GM12878 (cell line): ENCODE measurements around the gene AGRN. TPM values are rescaled to one million over a fixed set of nuclear protein-coding genes. Genes with fewer than 3 reads are reported as not detected.

Source experiments
- ATAC-seq: fragments of 200-7000 bp; cut with Tn5 transposase; 3 replicates; pipeline ENCODE4 v1.9.1; 2020; ENCODE audit warnings: mild to moderate bottlenecking, moderate library complexity
- BruUV-seq: library from RNA; stranded (reverse); fragments of 400-500 nt; replicated peaks from 2 replicates; lab custom pipeline; 2021; lab: Mats Ljungman, UMichigan
- CTCF ChIA-PET: fragments of 300-600 bp; sonication (Branson Sonifier 250); formaldehyde crosslinking; extraction: SDS; loops from one replicate; lab custom pipeline; 2021; ENCODE audit warnings: inconsistent platforms; lab: Yijun Ruan, JAX
- POLR2A ChIA-PET: fragments of 350-600 bp; formaldehyde crosslinking; extraction: SDS; loops from one replicate; lab custom pipeline; 2021; ENCODE audit warnings: inconsistent platforms; lab: Charles Lee
- RAD21 ChIA-PET: fragments of 300-600 bp; sonication (Branson Sonifier 250); formaldehyde crosslinking; loops from one replicate; lab custom pipeline; 2023; ENCODE audit warnings: antibody characterized with exemption; ENCODE audit not compliant: unreplicated experiment; lab: Charles Lee
- SMC1A ChIA-PET: fragments of 300-600 bp; sonication (Branson Sonifier 250); formaldehyde crosslinking; loops from one replicate; lab custom pipeline; 2023; ENCODE audit not compliant: unreplicated experiment, uncharacterized antibody; lab: Charles Lee
- DNase-seq: peaks from one replicate; pipeline ENCODE4 v3.0.0-alpha.2; 2011; ENCODE audit warnings: low read depth, low spot score
- FAIRE-seq: peaks from 3 replicates; lab custom pipeline; 2011; peaks lifted over from hg19 to GRCh38; lab: Jason Lieb, UNC
- H2AFZ ChIP-seq: 2 replicates; pipeline ENCODE4 v1.6.0; 2011; ENCODE audit warnings: low read depth, low read length, control low read depth; ENCODE audit not compliant: control insufficient read depth
- H3K27ac ChIP-seq: 2 replicates; pipeline ENCODE4 v1.5.1; 2011; ENCODE audit warnings: control low read depth; ENCODE audit not compliant: control insufficient read depth, insufficient read depth
- H3K27me3 ChIP-seq, 2 experiments: replicated peaks in 1 of 2; 2 replicates each; pipeline versions ENCODE4 v1.6.0 to v1.6.1; 2011; ENCODE audit warnings: low read length in 1 of 2; ENCODE audit not compliant: control insufficient read depth in 2 of 2, insufficient read depth in 2 of 2
- H3K36me3 ChIP-seq, 2 experiments: 2 replicates each; pipeline ENCODE4 v1.5.1; 2011; ENCODE audit warnings: low read length in 1 of 2; ENCODE audit not compliant: control insufficient read depth in 2 of 2, insufficient read depth in 2 of 2
- H3K4me1 ChIP-seq: 2 replicates; pipeline ENCODE4 v1.6.1; 2011; ENCODE audit warnings: mild to moderate bottlenecking, low read length, moderate library complexity, mixed read lengths; ENCODE audit not compliant: control insufficient read depth, insufficient read depth
- H3K4me2 ChIP-seq: 2 replicates; pipeline ENCODE4 v1.6.0; 2011; ENCODE audit warnings: control low read depth; ENCODE audit not compliant: control insufficient read depth, insufficient read depth
- H3K4me3 ChIP-seq: fragments of 200-600 bp; sonication (generic); 2 replicates; pipeline ENCODE4 v1.5.1; 2016
- H3K79me2 ChIP-seq: 2 replicates; pipeline ENCODE4 v1.6.0; 2011; ENCODE audit warnings: low read length; ENCODE audit not compliant: control insufficient read depth, insufficient read depth
- H3K9ac ChIP-seq: 2 replicates; pipeline ENCODE4 v1.8.0; 2011; ENCODE audit warnings: low read length, control low read depth, mixed read lengths; ENCODE audit not compliant: control insufficient read depth, insufficient read depth
- H3K9me3 ChIP-seq: replicated peaks from 3 replicates; pipeline ENCODE4 v1.5.1; 2011; ENCODE audit warnings: mild to moderate bottlenecking, low read length; ENCODE audit not compliant: control insufficient read depth, insufficient read depth
- H4K20me1 ChIP-seq: 2 replicates; pipeline ENCODE4 v1.6.0; 2011; ENCODE audit not compliant: control insufficient read depth, insufficient read depth
- FOXK2 ChIP-seq: fragments of 450-650 bp; IDR thresholded peaks from 2 replicates; pipeline ENCODE4 v1.6.1; 2017; ENCODE audit warnings: mild to moderate bottlenecking, moderate library complexity
- HDAC6 ChIP-seq: fragments of 200-600 bp; sonication (generic); IDR thresholded peaks from one replicate; pipeline ENCODE4 v1.8.0; 2017; ENCODE audit warnings: antibody characterized with exemption; ENCODE audit not compliant: unreplicated experiment
- KLF5 ChIP-seq: fragments of 450-650 bp; IDR thresholded peaks from 2 replicates; pipeline ENCODE4 v1.6.1; 2014; ENCODE audit warnings: mild to moderate bottlenecking; ENCODE audit not compliant: partially characterized antibody
- MEF2B ChIP-seq: fragments of 450-650 bp; IDR thresholded peaks from 2 replicates; pipeline ENCODE4 v1.6.1; 2018; ENCODE audit warnings: mild to moderate bottlenecking, moderate library complexity; ENCODE audit not compliant: partially characterized antibody, poor library complexity, severe bottlenecking
- RAD21 ChIP-seq: IDR thresholded peaks from 2 replicates; pipeline ENCODE4 v1.6.1; 2011; ENCODE audit warnings: mild to moderate bottlenecking, low read depth, low read length, moderate library complexity; ENCODE audit not compliant: insufficient read depth
- ZNF384 ChIP-seq: IDR thresholded peaks from 2 replicates; pipeline ENCODE4 v1.6.1; 2012; ENCODE audit warnings: low read depth, mild to moderate bottlenecking, low read length, improper control_type of control experiment, borderline replicate concordance
- WGBS: methylation state at CpG from one replicate; pipeline ENCODE4 v1.1.6; 2016; ENCODE audit warnings: low lambda C conversion rate; ENCODE audit not compliant: insufficient replicate concordance, insufficient coverage; ENCODE audit errors: missing lambda C conversion rate; 5-methylcytosine and 5-hydroxymethylcytosine counted together
- in situ Hi-C: fragments of 300-500 bp; cut with MboI; formaldehyde crosslinking; loops from 9 replicates; pipeline ENCODE4 v1.14.3; 2018; ENCODE audit warnings: mixed read lengths
- intact Hi-C: fragments of 100-400 bp; cut with micrococcal nuclease; formaldehyde crosslinking; loops from one replicate; pipeline ENCODE4 v1.14.2; 2022; ENCODE audit not compliant: unreplicated experiment
- polyA plus RNA-seq, 11 experiments: library from polyadenylated mRNA; depleted of rRNA in 4 of 11; unstranded in 6 of 11; stranded (reverse) in 5 of 11; fragments of >200 nt; fragmentation: Nextera tagmentation in 4 of 11; fragmentation: Illumina TruSeq in 1 of 11; extraction: Ambion mirVana in 4 of 11; extraction: Trizol in 1 of 11; gene quantifications; 1 replicate in 1 of 11; 2 replicates in 10 of 11; pipeline versions ENCODE4 v1.2.1 to v1.2.3, GENCODE V29; 2011 to 2016; ENCODE audit warnings: inconsistent platforms in 2 of 11, missing spikeins in 2 of 11, low read depth in 1 of 11
- total RNA-seq, 4 experiments: library from RNA; depleted of rRNA in 3 of 4; stranded (reverse); fragments of >200 nt in 3 of 4; fragmentation: Illumina TruSeq in 1 of 4; extraction: Trizol in 1 of 4; gene quantifications; 2 replicates each; pipeline versions ENCODE4 v1.2.1 to v1.2.3, GENCODE V29; 2013 to 2021
- TF ChIP-seq, protein P1 (sequence below): fragments of 450-650 bp; IDR thresholded peaks from 2 replicates; pipeline ENCODE4 v1.6.1; 2018; ENCODE audit warnings: mild to moderate bottlenecking, low read depth, moderate library complexity; ENCODE audit not compliant: partially characterized antibody
- TF ChIP-seq, protein P2 (sequence below): fragments of 450-650 bp; formaldehyde crosslinking; IDR thresholded peaks from 2 replicates; pipeline ENCODE4 v1.5.0; 2022; ENCODE audit warnings: mild to moderate bottlenecking, missing genetic modification characterization
- TF ChIP-seq, protein P3 (sequence below): IDR thresholded peaks from 2 replicates; pipeline ENCODE4 v1.6.1; 2012; ENCODE audit warnings: improper control_type of control experiment, low read depth, low read length; ENCODE audit not compliant: insufficient replicate concordance

The AGRN gene
- total and polyA plus RNA-seq, 10 of the 15 experiments (the other 5 are each of a cell fraction or from before 2014, with no cell fraction given) = 0.02 to 41.8 (median 4.1) TPM

DNA sequence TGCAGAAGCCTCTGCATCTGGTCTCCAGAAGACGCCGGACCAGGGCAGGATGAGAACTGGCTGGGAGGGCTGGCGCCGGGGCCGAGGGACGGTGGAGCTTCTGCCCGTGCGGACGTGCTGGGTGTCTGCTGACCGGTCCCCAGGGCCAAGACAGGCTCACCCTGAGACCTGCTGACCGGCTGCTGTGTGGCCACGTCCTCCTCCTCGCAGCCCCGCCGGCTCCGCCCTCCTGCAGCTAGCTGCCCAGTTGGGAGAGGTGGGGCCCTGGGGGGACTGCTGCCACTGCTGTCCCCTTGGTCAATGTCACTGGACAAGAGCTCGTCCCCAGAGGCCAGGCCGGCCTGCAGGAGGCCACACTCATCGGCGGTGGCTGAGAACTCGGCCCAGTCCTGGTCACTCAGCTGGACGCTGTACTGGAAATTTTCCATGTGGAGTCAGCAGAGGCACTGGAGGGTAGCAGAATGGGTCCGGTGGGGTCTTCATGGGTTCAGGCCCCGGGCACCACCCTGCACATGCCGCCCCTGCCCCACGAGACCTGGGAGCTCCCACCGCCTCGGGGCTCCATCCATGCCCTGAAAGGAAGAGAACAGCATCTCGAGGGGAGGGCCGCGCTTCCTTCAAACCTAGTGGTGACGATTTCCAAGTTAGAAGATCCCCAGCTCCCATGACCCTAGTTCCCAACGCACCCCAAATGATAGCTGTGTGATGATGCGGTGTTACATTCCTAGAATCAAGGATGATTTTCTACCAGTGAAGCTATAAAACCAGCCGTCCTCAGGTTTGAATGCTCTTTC, 39.1 kb upstream of the AGRN start:
- H3K4me3 ChIP-seq = no peak overlapping the region
- in situ Hi-C loops = loop anchor here (5.0 kb wide), 1 partner anchor 82 kb away; no protein-coding TSS in a partner anchor
- H4K20me1 ChIP-seq = no peaks in the 10 kb centered on the region
- no peaks in the 10 kb centered on the region for H3K79me2 ChIP-seq
- intact Hi-C loops = no loop called here
- no peak overlapping the region for H3K4me2 ChIP-seq
- WGBS = 55% methylated on average over 35 of the region's 35 CpGs
- ATAC-seq (no peak), DNase-seq (no peak), FAIRE-seq (no peak)
- CTCF ChIA-PET = interaction anchor here (1.6 to 8.0 kb wide), 5 partner anchors 12 to 83 kb away, joined by 4 to 56 read pairs (median 12); no protein-coding TSS in a partner anchor
- BruUV-seq = no TSS peak
- RAD21 ChIA-PET = interaction anchor here (1.1 to 1.5 kb wide), 3 partner anchors 9 to 83 kb away, joined by 3 to 6 read pairs (median 4); no protein-coding TSS in a partner anchor
- H3K27ac ChIP-seq = no peak overlapping the region
- SMC1A ChIA-PET = interaction anchor here (0.6 to 2.2 kb wide), 4 partner anchors 12 to 207 kb away, joined by 3 to 5 read pairs (median 3); no protein-coding TSS in a partner anchor
- no peaks in the 10 kb centered on the region for H3K4me1 ChIP-seq
- H3K9me3 ChIP-seq = no peaks in the 10 kb centered on the region; the same call in 2 of the 3 replicates
- POLR2A ChIA-PET = interaction anchor here (0.8 kb wide), 2 partner anchors 14 to 33 kb away, joined by 3 read pairs; partner anchors contain the start of genes ISG15 and PLEKHN1
- no peaks in the 10 kb centered on the region for H3K27me3 ChIP-seq
- no peak overlapping the region for H2AFZ ChIP-seq
- no peaks in the 10 kb centered on the region for H3K36me3 ChIP-seq
- H3K9ac ChIP-seq = no peak overlapping the region
- TF ChIP-seq FOXK2 (no peak), ZNF384 (no peak), HDAC6 (no peak), KLF5 (no peak), MEF2B (no peak), RAD21 (no peak)
- TF ChIP-seq, protein P1, sequence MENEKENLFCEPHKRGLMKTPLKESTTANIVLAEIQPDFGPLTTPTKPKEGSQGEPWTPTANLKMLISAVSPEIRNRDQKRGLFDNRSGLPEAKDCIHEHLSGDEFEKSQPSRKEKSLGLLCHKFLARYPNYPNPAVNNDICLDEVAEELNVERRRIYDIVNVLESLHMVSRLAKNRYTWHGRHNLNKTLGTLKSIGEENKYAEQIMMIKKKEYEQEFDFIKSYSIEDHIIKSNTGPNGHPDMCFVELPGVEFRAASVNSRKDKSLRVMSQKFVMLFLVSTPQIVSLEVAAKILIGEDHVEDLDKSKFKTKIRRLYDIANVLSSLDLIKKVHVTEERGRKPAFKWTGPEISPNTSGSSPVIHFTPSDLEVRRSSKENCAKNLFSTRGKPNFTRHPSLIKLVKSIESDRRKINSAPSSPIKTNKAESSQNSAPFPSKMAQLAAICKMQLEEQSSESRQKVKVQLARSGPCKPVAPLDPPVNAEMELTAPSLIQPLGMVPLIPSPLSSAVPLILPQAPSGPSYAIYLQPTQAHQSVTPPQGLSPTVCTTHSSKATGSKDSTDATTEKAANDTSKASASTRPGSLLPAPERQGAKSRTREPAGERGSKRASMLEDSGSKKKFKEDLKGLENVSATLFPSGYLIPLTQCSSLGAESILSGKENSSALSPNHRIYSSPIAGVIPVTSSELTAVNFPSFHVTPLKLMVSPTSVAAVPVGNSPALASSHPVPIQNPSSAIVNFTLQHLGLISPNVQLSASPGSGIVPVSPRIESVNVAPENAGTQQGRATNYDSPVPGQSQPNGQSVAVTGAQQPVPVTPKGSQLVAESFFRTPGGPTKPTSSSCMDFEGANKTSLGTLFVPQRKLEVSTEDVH = no peak
- TF ChIP-seq, protein P2, sequence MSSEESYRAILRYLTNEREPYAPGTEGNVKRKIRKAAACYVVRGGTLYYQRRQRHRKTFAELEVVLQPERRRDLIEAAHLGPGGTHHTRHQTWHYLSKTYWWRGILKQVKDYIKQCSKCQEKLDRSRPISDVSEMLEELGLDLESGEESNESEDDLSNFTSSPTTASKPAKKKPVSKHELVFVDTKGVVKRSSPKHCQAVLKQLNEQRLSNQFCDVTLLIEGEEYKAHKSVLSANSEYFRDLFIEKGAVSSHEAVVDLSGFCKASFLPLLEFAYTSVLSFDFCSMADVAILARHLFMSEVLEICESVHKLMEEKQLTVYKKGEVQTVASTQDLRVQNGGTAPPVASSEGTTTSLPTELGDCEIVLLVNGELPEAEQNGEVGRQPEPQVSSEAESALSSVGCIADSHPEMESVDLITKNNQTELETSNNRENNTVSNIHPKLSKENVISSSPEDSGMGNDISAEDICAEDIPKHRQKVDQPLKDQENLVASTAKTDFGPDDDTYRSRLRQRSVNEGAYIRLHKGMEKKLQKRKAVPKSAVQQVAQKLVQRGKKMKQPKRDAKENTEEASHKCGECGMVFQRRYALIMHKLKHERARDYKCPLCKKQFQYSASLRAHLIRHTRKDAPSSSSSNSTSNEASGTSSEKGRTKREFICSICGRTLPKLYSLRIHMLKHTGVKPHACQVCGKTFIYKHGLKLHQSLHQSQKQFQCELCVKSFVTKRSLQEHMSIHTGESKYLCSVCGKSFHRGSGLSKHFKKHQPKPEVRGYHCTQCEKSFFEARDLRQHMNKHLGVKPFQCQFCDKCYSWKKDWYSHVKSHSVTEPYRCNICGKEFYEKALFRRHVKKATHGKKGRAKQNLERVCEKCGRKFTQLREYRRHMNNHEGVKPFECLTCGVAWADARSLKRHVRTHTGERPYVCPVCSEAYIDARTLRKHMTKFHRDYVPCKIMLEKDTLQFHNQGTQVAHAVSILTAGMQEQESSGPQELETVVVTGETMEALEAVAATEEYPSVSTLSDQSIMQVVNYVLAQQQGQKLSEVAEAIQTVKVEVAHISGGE (CRISPR knock-in tag) = no peak
- TF ChIP-seq, protein P3, sequence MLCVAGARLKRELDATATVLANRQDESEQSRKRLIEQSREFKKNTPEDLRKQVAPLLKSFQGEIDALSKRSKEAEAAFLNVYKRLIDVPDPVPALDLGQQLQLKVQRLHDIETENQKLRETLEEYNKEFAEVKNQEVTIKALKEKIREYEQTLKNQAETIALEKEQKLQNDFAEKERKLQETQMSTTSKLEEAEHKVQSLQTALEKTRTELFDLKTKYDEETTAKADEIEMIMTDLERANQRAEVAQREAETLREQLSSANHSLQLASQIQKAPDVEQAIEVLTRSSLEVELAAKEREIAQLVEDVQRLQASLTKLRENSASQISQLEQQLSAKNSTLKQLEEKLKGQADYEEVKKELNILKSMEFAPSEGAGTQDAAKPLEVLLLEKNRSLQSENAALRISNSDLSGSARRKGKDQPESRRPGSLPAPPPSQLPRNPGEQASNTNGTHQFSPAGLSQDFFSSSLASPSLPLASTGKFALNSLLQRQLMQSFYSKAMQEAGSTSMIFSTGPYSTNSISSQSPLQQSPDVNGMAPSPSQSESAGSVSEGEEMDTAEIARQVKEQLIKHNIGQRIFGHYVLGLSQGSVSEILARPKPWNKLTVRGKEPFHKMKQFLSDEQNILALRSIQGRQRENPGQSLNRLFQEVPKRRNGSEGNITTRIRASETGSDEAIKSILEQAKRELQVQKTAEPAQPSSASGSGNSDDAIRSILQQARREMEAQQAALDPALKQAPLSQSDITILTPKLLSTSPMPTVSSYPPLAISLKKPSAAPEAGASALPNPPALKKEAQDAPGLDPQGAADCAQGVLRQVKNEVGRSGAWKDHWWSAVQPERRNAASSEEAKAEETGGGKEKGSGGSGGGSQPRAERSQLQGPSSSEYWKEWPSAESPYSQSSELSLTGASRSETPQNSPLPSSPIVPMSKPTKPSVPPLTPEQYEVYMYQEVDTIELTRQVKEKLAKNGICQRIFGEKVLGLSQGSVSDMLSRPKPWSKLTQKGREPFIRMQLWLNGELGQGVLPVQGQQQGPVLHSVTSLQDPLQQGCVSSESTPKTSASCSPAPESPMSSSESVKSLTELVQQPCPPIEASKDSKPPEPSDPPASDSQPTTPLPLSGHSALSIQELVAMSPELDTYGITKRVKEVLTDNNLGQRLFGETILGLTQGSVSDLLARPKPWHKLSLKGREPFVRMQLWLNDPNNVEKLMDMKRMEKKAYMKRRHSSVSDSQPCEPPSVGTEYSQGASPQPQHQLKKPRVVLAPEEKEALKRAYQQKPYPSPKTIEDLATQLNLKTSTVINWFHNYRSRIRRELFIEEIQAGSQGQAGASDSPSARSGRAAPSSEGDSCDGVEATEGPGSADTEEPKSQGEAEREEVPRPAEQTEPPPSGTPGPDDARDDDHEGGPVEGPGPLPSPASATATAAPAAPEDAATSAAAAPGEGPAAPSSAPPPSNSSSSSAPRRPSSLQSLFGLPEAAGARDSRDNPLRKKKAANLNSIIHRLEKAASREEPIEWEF = no peak
